Keratinocyte (primary cell): ENCODE data around the gene BCL11B. TPM values are rescaled to one million over a fixed set of nuclear protein-coding genes. Genes with fewer than 3 reads are reported as not detected.

Source experiments
- DNase-seq: peaks from one replicate; pipeline ENCODE4 v3.0.0-alpha.2; 2011; ENCODE audit warnings: low read depth, missing footprints, low spot score
- FAIRE-seq: peaks from 2 replicates; lab custom pipeline; 2011; peaks lifted over from hg19 to GRCh38; lab: Jason Lieb, UNC
- H2AFZ ChIP-seq: 2 replicates; pipeline ENCODE4 v1.6.0; 2012; ENCODE audit warnings: low read length, control low read depth, inconsistent platforms; ENCODE audit not compliant: control insufficient read depth
- H3K27ac ChIP-seq: 2 replicates; pipeline ENCODE4 v1.5.1; 2011; ENCODE audit warnings: low read length; ENCODE audit not compliant: control insufficient read depth, insufficient read depth
- H3K27me3 ChIP-seq: 3 replicates; pipeline ENCODE4 v1.6.0; 2011; ENCODE audit warnings: low read length; ENCODE audit not compliant: control insufficient read depth, insufficient read depth; ENCODE audit errors: extremely low read depth
- H3K36me3 ChIP-seq, 2 experiments: 2 replicates in 1 of 2; 3 replicates in 1 of 2; pipeline ENCODE4 v1.5.1; 2011; ENCODE audit warnings: low read length in 2 of 2, mild to moderate bottlenecking in 1 of 2; ENCODE audit not compliant: control insufficient read depth in 2 of 2, insufficient read depth in 2 of 2; ENCODE audit errors: extremely low read depth in 1 of 2
- H3K4me1 ChIP-seq: 3 replicates; pipeline ENCODE4 v1.5.1; 2011; ENCODE audit warnings: low read length; ENCODE audit not compliant: control insufficient read depth, insufficient read depth; ENCODE audit errors: extremely low read depth
- H3K4me2 ChIP-seq: 3 replicates; pipeline ENCODE4 v1.6.0; 2011; ENCODE audit warnings: low read depth, low read length; ENCODE audit not compliant: control insufficient read depth, insufficient read depth; ENCODE audit errors: extremely low read depth
- H3K4me3 ChIP-seq, 3 experiments: fragments of 200-600 bp in 1 of 3; sonication (generic) in 1 of 3; 2 replicates in 2 of 3; 3 replicates in 1 of 3; pipeline ENCODE4 v1.5.1; 2011 to 2016; ENCODE audit warnings: low read length in 3 of 3, mild to moderate bottlenecking in 3 of 3, control low read depth in 2 of 3, inconsistent platforms in 1 of 3, low read depth in 1 of 3, mixed read lengths in 1 of 3, mixed run types in 1 of 3, moderate library complexity in 1 of 3; ENCODE audit not compliant: control insufficient read depth in 2 of 3, insufficient read depth in 2 of 3; ENCODE audit errors: extremely low read depth in 1 of 3
- H3K79me2 ChIP-seq: 2 replicates; pipeline ENCODE4 v1.6.0; 2012; ENCODE audit warnings: low read length; ENCODE audit not compliant: control insufficient read depth, insufficient read depth
- H3K9ac ChIP-seq: 3 replicates; pipeline ENCODE4 v1.6.0; 2011; ENCODE audit warnings: low read length; ENCODE audit not compliant: control insufficient read depth, insufficient read depth; ENCODE audit errors: extremely low read depth
- H3K9me1 ChIP-seq: 3 replicates; pipeline ENCODE4 v1.6.0; 2011; ENCODE audit warnings: low read length; ENCODE audit not compliant: control insufficient read depth, insufficient read depth; ENCODE audit errors: extremely low read depth
- H3K9me3 ChIP-seq: 2 replicates; pipeline ENCODE4 v1.5.1; 2012; ENCODE audit warnings: low read depth, low read length; ENCODE audit not compliant: control insufficient read depth
- H4K20me1 ChIP-seq: 3 replicates; pipeline ENCODE4 v1.6.0; 2011; ENCODE audit warnings: low read length; ENCODE audit not compliant: control insufficient read depth, insufficient read depth; ENCODE audit errors: extremely low read depth
- CTCF ChIP-seq, 3 experiments: IDR thresholded peaks in 1 of 3; conservative IDR thresholded peaks in 1 of 3; optimal IDR thresholded peaks in 1 of 3; 2 replicates in 2 of 3; 3 replicates in 1 of 3; pipeline versions ENCODE3 to v1.5.1; 2011; ENCODE audit warnings: low read length in 3 of 3, mild to moderate bottlenecking in 3 of 3, moderate library complexity in 2 of 3, control low read depth in 1 of 3, inconsistent platforms in 1 of 3; ENCODE audit not compliant: insufficient read depth in 2 of 3; ENCODE audit errors: extremely low read depth in 1 of 3
- EZH2 ChIP-seq: IDR thresholded peaks from one replicate; pipeline ENCODE4 v1.6.1; 2012; ENCODE audit warnings: inconsistent platforms, mild to moderate bottlenecking, low read length, moderate library complexity
- dilution Hi-C: fragments of 300-500 bp; cut with MboI; formaldehyde crosslinking; loops from one replicate; pipeline ENCODE4 v1.7.0; 2020; ENCODE audit warnings: low sequenced_read_pairs; ENCODE audit not compliant: extremely low pct_ligation_motif_present
- polyA plus RNA-seq, 5 experiments: library from polyadenylated mRNA; depleted of rRNA in 3 of 5; stranded (reverse) in 3 of 5; stranded (forward) in 1 of 5; unstranded in 1 of 5; fragments of >200 nt; gene quantifications; 1 replicate in 1 of 5; 2 replicates in 3 of 5; 3 replicates in 1 of 5; pipeline versions ENCODE4 v1.2.1 to v1.2.3, GENCODE V29; 2011 to 2012; ENCODE audit warnings: missing spikeins in 2 of 5, low read depth in 1 of 5, low replicate concordance in 1 of 5

BCL11B gene
- polyA plus RNA-seq, 1 donor (not counting 4 experiments of a cell fraction or from before 2014, with no cell fraction given): 5.2 TPM

DNA sequence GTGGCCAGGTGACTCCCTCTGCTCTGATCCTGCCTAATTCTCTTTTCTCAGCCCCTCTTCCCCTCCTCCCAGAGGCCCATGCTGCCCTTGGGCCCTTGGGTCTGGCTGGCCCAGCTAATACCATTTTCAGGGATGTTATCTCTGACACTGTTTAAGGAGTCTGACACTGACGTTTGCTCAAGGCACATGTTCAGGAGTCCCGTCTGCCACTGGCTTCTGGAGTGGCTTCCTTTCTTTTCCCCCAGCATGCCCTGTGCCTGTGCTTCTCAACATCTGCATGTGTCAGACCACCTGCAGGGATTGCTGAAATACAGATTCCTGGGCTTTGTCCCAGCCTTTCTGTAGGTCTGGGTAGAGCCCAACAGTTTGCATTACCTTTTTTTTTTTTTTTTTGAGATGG, 128.9 kb downstream of the BCL11B start:
- H3K9ac ChIP-seq: no peak overlapping the region

DNA sequence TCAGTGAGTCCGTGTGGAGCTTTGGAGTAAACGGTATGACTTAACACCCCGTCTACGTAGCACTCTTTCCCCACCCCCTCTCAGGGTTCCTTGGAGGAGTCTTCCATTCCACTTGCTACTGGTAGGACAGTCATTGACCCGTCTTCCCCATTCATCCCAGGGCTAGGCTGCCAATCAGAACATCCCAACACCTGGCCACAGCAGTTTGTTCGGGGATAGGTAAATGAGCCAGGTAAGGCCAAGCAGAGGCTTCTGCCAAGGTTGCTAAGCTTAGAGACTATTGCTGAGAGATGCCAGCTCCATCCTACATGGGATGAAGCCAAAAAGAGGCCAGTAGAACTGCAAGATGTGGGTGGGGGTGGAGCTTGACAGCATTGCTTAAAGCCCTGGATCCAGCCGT, 130.8 kb downstream of the BCL11B start:
- Histone ChIP-seq H3K9me1 (no peaks in the 10 kb centered on the region), H4K20me1 (no peaks in the 10 kb centered on the region), H3K79me2 (no peaks in the 10 kb centered on the region), H3K4me3 (no peak overlapping the region), H3K9ac (no peak overlapping the region), H3K9me3 (no peaks in the 10 kb centered on the region), H2AFZ (no peak overlapping the region), H3K27me3 (no peaks in the 10 kb centered on the region), H3K36me3 (no peaks in the 10 kb centered on the region), H3K4me2 (no peak overlapping the region), H3K27ac (no peak overlapping the region), H3K4me1 (no peaks in the 10 kb centered on the region)
- dilution Hi-C loops: no loop called here
- TF ChIP-seq EZH2 (no peak), CTCF (optimal IDR thresholded peaks at IDR 0.05 in 1 of 3, IDR thresholded peaks at IDR 0.05 in 1 of 3, conservative IDR thresholded peaks at IDR 0.05 in 1 of 3; ENCODE audit: extremely low read depth in 1 of 3, insufficient read depth in 2 of 3, low read length in 3 of 3) (no peak)
- DNase-seq (no peak), FAIRE-seq (no peak)

More for the DNA sequence above, 128.9 kb downstream of the BCL11B start:
- Histone ChIP-seq H4K20me1 (no peaks in the 10 kb centered on the region), H2AFZ (no peak overlapping the region), H3K79me2 (no peaks in the 10 kb centered on the region), H3K27ac (no peak overlapping the region), H3K9me1 (no peaks in the 10 kb centered on the region), H3K4me1 (no peaks in the 10 kb centered on the region), H3K27me3 (no peaks in the 10 kb centered on the region), H3K36me3 (no peaks in the 10 kb centered on the region), H3K4me2 (no peak overlapping the region), H3K9me3 (no peaks in the 10 kb centered on the region), H3K4me3 (no peak overlapping the region)
- FAIRE-seq (no peak), DNase-seq (no peak)
- dilution Hi-C loops: no loop called here
- TF ChIP-seq EZH2 (no peak), CTCF (optimal IDR thresholded peaks at IDR 0.05 in 1 of 3, IDR thresholded peaks at IDR 0.05 in 1 of 3, conservative IDR thresholded peaks at IDR 0.05 in 1 of 3; ENCODE audit: extremely low read depth in 1 of 3, insufficient read depth in 2 of 3, low read length in 3 of 3) (no peak)
